ENCODE data around the gene PIR. TPM values are rescaled to one million over a fixed set of nuclear protein-coding genes. Genes with fewer than 3 reads are reported as not detected.
A peak's percentile ranks its signal among the peaks of the same experiment; 100 is the strongest.

Gene PIR
- total RNA-seq (2021) (58.0 and 74.2 TPM in 2 replicates), Bru-seq, nascent RNA (percentile 87 among the genes with signal in this experiment), BruChase-seq, experiment 1, labeled RNA remaining after a 2-hour chase (percentile 77 among the genes with signal in this experiment), BruChase-seq, experiment 2, labeled RNA remaining after a 6-hour chase (percentile 69 among the genes with signal in this experiment)
- long read RNA-seq, transcript PIR-202 (10 exons, 1,539 nt), result minor isoform, 22 of 160 reads
- long read RNA-seq, transcript PIR-201 (10 exons, 1,282 nt), result major isoform, 107 of 160 reads
- long read RNA-seq, partial matches to known transcripts, result 11 of 160 reads
- long read RNA-seq, other reads (novel, unspliced or antisense), result 20 of 160 reads

GRCh38 chrX:15493118-15493962 lies at the start of gene PIR:
Gene PIR, minus strand, starts transcription at chrX:15493333. Its CDS starts 2,076 bp downstream, at chrX:15491257.
- no TSS peak for BruUV-seq (replicated peaks)

GRCh38 chrX:15530318-15530717 lies 37.2 kb upstream of the PIR start:
- no TSS peak for BruUV-seq (replicated peaks)
- Histone ChIP-seq H3K27ac (ENCODE audit: low read depth, low read length, poor library complexity, severe bottlenecking) (no peak overlapping the region), H3K4me3 (ENCODE audit: low read depth, low read length, poor library complexity, severe bottlenecking) (no peak overlapping the region), H3K9me3 (ENCODE audit: low read depth, low read length, poor library complexity, severe bottlenecking) (no peaks in the 10 kb centered on the region), H3K27me3 (replicated peaks; ENCODE audit: insufficient read depth, low read depth, low read length, poor library complexity) (peaks cover 23% of the 10 kb centered on the region), H3K36me3 (ENCODE audit: insufficient read depth, low read length, poor library complexity, severe bottlenecking) (no peaks in the 10 kb centered on the region), H3K4me1 (ENCODE audit: insufficient read depth, low read length, poor library complexity, severe bottlenecking) (peaks cover 6% of the 10 kb centered on the region)
- no peak for DNase-seq (ENCODE audit: low spot score)
- intact Hi-C loops (cut with micrococcal nuclease; ENCODE audit: unreplicated experiment), result no loop called here
- CTCF ChIA-PET, result no interaction called here
- POLR2A ChIA-PET (ENCODE audit: low non-redundant PET), result no interaction called here
- TF ChIP-seq EZH2 (IDR thresholded peaks at IDR 0.05; ENCODE audit: borderline replicate concordance, low read depth, low read length, poor library complexity, severe bottlenecking), result no peak
- no peak for TF ChIP-seq CTCF (conservative IDR thresholded peaks at IDR 0.05; ENCODE audit: low read depth, low read length)

More at GRCh38 chrX:15493118-15493962, at the start of gene PIR:
- POLR2A ChIA-PET (ENCODE audit: low non-redundant PET), result no interaction called here
- peaks cover 5% of the 10 kb centered on the region for H3K36me3 ChIP-seq (ENCODE audit: insufficient read depth, low read length, poor library complexity, severe bottlenecking)
- peak within 1 kb of the TSS; percentile 78 for H3K27ac ChIP-seq (ENCODE audit: low read depth, low read length, poor library complexity, severe bottlenecking)
- no peaks in the 10 kb centered on the region for H3K27me3 ChIP-seq (replicated peaks; ENCODE audit: insufficient read depth, low read depth, low read length, poor library complexity)
- no peaks in the 10 kb centered on the region for H3K9me3 ChIP-seq (ENCODE audit: low read depth, low read length, poor library complexity, severe bottlenecking)
- no peaks in the 10 kb centered on the region for H3K4me1 ChIP-seq (ENCODE audit: insufficient read depth, low read length, poor library complexity, severe bottlenecking)
- DNase-seq (ENCODE audit: low spot score), result peak; percentile 88
- intact Hi-C loops (cut with micrococcal nuclease; ENCODE audit: unreplicated experiment), result loop anchor here (10.0 kb wide), 2 partner anchors 151 to 181 kb away; no protein-coding TSS in a partner anchor
- TF ChIP-seq EZH2 (IDR thresholded peaks at IDR 0.05; ENCODE audit: borderline replicate concordance, low read depth, low read length, poor library complexity, severe bottlenecking), result no peak
- TF ChIP-seq CTCF (conservative IDR thresholded peaks at IDR 0.05; ENCODE audit: low read depth, low read length), result peak; percentile 70
- peak within 1 kb of the TSS; percentile 52 for H3K4me3 ChIP-seq (ENCODE audit: low read depth, low read length, poor library complexity, severe bottlenecking)
- CTCF ChIA-PET, result interaction anchor here (0.6 kb wide), 1 partner anchor 27 kb away, joined by 3 read pairs; no protein-coding TSS in a partner anchor

GRCh38 chrX:15529165-15529564 lies 36.0 kb upstream of the PIR start:
- no TSS peak for BruUV-seq (replicated peaks)
- peaks cover 18% of the 10 kb centered on the region for H3K27me3 ChIP-seq (replicated peaks; ENCODE audit: insufficient read depth, low read depth, low read length, poor library complexity)
- no peaks in the 10 kb centered on the region for H3K9me3 ChIP-seq (ENCODE audit: low read depth, low read length, poor library complexity, severe bottlenecking)
- H3K4me3 ChIP-seq (ENCODE audit: low read depth, low read length, poor library complexity, severe bottlenecking), result no peak overlapping the region
- peaks cover 6% of the 10 kb centered on the region for H3K4me1 ChIP-seq (ENCODE audit: insufficient read depth, low read length, poor library complexity, severe bottlenecking)
- ChIA-PET CTCF (no interaction called here), POLR2A (ENCODE audit: low non-redundant PET) (no interaction called here)
- no peak for TF ChIP-seq EZH2 (IDR thresholded peaks at IDR 0.05; ENCODE audit: borderline replicate concordance, low read depth, low read length, poor library complexity, severe bottlenecking)
- TF ChIP-seq CTCF (conservative IDR thresholded peaks at IDR 0.05; ENCODE audit: low read depth, low read length), result no peak
- no peak for DNase-seq (ENCODE audit: low spot score)
- no peaks in the 10 kb centered on the region for H3K36me3 ChIP-seq (ENCODE audit: insufficient read depth, low read length, poor library complexity, severe bottlenecking)
- H3K27ac ChIP-seq (ENCODE audit: low read depth, low read length, poor library complexity, severe bottlenecking), result no peak overlapping the region
- intact Hi-C loops (cut with micrococcal nuclease; ENCODE audit: unreplicated experiment), result no loop called here

All from A673 (cell line).